Measurements from ENCODE around the gene SPG7. TPM values are rescaled to one million over a fixed set of nuclear protein-coding genes. Genes with fewer than 3 reads are reported as not detected.

The SPG7 gene
- total and polyA plus RNA-seq, 9 of the 15 experiments (the other 6 are each of a cell fraction or from before 2014, with no cell fraction given), result 5.8 to 89.1 (median 49.4) TPM

- TF ChIP-seq NFATC3 (IDR thresholded peaks at IDR 0.05) (no peak), SMARCE1 (IDR thresholded peaks at IDR 0.05) (peak; percentile 47; the same call in 1 of the 2 replicates), SFPQ (IDR thresholded peaks at IDR 0.05; ENCODE audit: low read depth, low read length) (no peak), NCOA4 (IDR thresholded peaks at IDR 0.05; ENCODE audit: partially characterized antibody) (no peak), ZNF384 (IDR thresholded peaks at IDR 0.05; ENCODE audit: low read depth, low read length) (0 out of 2 replicates have a peak, but pooled peaks have one; percentile 20)
- TF ChIP-seq, protein P1, sequence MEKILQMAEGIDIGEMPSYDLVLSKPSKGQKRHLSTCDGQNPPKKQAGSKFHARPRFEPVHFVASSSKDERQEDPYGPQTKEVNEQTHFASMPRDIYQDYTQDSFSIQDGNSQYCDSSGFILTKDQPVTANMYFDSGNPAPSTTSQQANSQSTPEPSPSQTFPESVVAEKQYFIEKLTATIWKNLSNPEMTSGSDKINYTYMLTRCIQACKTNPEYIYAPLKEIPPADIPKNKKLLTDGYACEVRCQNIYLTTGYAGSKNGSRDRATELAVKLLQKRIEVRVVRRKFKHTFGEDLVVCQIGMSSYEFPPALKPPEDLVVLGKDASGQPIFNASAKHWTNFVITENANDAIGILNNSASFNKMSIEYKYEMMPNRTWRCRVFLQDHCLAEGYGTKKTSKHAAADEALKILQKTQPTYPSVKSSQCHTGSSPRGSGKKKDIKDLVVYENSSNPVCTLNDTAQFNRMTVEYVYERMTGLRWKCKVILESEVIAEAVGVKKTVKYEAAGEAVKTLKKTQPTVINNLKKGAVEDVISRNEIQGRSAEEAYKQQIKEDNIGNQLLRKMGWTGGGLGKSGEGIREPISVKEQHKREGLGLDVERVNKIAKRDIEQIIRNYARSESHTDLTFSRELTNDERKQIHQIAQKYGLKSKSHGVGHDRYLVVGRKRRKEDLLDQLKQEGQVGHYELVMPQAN (IDR thresholded peaks at IDR 0.05; ENCODE audit: borderline replicate concordance), result peak; percentile 54; the same call in 1 of the 2 replicates
These were observed 2.7 kb upstream of the SPG7 start (continued) for GRCh38 chr16:89505204-89506112.
